Measurements from ENCODE around the gene SIPA1L2.

SIPA1L2 gene, protein sequence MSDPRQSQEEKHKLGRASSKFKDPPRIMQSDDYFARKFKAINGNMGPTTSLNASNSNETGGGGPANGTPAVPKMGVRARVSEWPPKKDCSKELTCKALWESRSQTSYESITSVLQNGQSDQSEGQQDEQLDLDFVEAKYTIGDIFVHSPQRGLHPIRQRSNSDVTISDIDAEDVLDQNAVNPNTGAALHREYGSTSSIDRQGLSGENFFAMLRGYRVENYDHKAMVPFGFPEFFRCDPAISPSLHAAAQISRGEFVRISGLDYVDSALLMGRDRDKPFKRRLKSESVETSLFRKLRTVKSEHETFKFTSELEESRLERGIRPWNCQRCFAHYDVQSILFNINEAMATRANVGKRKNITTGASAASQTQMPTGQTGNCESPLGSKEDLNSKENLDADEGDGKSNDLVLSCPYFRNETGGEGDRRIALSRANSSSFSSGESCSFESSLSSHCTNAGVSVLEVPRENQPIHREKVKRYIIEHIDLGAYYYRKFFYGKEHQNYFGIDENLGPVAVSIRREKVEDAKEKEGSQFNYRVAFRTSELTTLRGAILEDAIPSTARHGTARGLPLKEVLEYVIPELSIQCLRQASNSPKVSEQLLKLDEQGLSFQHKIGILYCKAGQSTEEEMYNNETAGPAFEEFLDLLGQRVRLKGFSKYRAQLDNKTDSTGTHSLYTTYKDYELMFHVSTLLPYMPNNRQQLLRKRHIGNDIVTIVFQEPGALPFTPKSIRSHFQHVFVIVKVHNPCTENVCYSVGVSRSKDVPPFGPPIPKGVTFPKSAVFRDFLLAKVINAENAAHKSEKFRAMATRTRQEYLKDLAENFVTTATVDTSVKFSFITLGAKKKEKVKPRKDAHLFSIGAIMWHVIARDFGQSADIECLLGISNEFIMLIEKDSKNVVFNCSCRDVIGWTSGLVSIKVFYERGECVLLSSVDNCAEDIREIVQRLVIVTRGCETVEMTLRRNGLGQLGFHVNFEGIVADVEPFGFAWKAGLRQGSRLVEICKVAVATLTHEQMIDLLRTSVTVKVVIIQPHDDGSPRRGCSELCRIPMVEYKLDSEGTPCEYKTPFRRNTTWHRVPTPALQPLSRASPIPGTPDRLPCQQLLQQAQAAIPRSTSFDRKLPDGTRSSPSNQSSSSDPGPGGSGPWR (N-terminal part only)

DNA sequence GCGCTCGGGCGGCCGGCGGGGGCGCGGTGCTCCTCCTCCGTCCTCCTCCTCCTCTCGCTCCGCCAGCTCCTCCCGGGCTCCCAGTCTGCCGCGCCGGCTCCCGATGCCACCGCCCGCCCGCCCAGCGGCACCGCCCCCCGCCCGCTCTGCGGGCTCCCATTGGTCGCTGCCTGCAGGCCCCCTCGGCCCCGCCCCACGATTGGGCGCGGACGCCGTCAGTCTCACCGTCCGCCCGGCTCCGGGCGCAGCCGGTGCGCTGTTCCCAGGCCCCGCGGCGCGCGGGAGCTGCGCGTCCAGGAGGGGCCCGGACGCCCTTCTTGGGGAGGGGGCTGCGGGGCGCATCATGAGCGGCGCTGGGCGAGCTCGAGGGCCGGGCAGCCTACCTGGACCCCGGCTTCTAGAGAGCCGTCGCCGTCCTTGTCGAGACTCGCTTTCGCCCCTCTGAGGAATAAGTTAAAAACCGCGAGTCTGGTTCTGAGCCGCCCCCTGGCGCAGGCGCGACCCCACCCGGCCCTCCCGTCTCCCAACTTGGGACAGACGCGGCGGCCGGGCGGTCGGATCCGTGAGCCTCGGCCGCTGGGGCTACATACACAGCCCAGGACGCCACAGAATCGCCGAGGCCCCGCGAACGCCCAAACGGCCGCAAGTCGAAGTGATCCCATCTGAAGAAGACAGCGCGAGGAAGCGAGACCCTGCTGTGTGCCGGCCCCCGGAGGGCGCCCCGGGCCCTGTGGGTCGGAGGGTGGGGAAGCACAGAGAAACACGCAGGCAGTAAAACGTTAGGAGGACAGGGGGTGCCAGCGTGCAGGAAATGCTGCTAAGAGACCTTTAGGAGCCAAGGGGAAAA is at the start of gene SIPA1L2:
Gene SIPA1L2, minus strand, starts transcription at position 87 of the 847 bp plus-strand sequence. CDS start 114,794 bp downstream, outside the sequence.
- FAIRE-seq (no peak), DNase-seq (ENCODE audit: low spot score) (no peak)

DNA sequence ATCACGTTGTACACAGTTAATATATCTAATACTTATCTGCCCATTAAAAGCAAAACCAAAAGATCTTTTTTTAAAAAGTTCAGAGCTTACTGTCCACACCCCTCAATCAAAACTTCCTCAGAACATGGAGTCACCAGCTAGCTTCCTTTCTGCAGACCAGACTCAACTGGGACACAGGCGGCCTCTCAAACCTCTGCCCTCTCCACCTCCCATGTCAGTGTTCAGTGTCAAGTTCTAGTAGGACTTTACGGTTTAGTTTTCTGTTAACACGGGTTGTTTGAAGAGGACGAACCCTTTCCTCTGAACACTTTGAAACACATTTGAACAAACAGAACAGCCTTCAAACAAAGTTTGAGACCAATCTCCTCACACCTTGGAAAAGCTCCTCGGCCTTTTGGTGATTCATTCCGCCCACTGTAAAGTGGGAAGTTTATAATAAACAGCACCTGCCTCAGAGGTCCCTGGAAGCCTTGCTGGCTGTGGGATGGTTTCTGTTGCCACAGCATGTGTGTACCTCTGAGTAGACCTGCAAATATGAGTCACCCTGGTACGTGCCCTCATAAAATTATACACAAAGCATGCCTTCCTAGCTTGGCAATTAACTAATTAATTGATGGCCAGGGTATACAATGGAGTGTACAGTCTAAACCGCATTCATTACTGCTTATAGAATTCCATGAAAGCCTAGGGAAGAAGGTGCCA is 48.4 kb upstream of the SIPA1L2 start:
- peak; percentile 70 for DNase-seq (ENCODE audit: low spot score)

DNA sequence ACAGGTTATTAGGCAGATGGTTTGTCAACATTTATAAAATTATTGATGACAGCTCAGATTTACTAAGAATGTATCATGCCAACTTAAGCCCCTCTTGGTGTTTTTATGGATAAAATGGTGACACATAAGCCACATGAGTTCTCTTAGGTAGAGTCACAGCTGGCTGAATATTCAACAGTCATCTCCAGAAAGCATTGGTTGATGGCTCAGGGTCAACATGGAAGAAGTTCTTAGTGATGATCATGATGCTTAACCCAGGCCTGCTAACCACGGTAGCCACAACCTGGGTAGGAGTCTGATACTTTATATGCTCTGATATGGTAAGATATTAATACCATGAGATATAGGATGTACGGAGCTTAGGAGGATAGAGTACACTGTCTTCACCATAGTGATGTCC is 46.4 kb upstream of the SIPA1L2 start:
- DNase-seq (ENCODE audit: low spot score) (no peak), FAIRE-seq (no peak)

More for the DNA sequence above, 48.4 kb upstream of the SIPA1L2 start:
- no peak for FAIRE-seq

DNA sequence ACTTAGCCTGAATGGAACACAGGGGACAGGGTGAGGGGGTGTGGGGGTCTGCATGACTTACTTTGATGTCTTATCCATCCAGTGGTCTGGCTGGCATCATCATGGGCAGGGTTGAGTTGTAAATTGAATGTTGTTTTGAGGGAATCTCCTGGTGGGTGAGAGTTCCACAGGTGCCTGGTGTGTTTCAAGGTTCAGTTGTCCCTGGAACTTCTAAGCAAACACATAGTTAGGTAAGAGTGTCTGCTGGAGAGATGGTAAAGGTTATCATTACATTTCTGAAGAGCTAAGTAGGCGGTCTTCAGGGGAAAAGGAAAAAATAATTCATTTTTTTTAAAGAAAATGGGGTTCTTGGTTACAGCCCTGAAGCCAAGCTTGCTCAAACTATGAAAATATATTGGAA is 46.0 kb upstream of the SIPA1L2 start:
- no peak for FAIRE-seq

DNA sequence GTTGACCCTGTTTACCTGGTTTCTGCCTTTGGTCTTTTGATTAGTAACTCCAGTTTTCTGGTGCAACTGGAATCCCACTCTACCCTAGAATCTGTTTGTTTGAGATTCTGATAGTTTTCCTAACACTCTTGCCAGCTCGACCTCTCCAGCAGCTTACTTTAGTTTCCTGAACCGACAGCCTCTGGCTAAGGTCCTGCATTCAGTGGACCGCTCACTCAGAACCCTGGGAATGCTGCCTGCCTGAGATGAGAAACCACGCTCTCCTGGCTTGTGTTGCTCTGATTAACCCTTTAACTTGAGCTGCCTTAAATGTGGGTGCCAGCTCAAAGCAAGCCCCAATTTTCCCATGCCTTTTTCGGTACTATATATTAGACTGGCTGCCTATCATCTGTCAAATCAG is 45.3 kb upstream of the SIPA1L2 start:
- FAIRE-seq (no peak), DNase-seq (ENCODE audit: low spot score) (no peak)

More for the DNA sequence above, 46.0 kb upstream of the SIPA1L2 start:
- no peak for DNase-seq (ENCODE audit: low spot score)

DNA sequence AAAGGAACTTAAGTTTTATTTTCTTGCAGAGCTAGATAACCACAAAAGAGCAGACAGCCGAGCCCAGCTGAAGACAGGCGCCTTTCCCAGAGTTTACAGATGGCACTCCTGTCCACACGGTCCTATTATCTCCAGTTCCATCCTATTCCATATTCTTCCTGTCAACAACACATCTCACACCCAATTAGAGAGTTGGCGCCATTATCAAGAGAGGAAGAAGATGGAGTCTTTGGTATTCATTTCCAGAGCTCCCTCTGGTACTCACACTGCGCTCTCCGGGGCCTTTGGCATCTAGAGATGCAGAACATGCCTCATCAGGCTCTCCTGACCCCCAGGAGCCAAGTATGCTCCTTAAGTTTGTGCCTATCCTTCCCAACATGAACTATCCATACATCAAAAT is 43.3 kb upstream of the SIPA1L2 start:
- FAIRE-seq (no peak), DNase-seq (ENCODE audit: low spot score) (no peak)

DNA sequence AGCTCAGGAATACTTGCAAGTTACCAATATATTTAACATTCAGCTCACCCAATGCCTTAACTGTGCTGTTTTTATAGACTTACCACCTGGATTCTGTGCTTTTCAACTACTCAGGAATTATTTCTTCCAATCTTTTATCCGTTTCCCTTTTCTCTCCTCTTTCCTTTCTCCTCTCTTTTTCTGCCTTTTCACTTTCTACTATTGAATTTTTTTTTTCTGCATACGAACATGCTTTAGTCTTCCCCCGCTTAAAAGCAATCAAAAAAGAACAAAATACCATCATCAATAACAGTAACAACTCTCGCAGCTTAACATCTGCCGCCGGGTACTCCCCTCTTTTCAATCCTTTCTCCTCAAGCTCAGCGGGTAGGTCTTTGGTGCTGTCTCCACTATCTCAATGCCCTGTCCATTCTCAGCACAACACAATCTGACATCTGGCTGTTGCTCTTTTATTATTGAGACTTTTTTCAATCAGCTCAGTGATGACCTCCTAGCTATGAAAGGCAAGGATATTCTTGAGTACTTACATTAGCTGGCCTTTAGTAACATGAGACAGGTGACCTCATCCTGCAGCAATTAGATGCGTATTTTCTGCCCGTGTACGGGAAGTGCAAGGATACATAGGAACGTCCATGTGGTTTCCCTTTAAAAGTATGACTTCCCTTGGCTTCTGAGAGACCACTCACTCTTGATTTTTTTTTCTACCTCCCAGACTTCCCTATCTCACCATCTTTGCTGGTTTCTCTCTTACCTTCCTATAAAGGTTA is 40.2 kb upstream of the SIPA1L2 start:
- FAIRE-seq, result no peak
- DNase-seq (ENCODE audit: low spot score), result peak; percentile 50

DNA sequence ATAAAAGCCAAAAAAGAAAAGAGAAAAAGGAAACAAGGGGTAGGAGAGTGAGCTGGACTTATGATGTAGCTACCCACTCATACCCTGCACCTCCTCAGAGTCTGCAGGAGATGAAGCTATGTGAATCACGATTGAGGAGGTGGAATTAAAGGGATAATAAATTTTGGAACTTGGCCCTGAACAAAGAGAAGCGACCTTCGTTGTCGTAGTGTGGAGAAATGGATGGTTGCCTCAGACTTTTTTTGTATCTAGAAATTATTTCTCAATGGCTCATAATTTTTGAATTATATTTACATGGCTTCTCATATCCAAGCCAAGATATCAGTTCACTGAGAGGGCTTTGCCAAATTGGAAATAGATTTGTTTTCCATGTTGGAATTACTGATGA is 37.8 kb upstream of the SIPA1L2 start:
- FAIRE-seq (no peak), DNase-seq (ENCODE audit: low spot score) (no peak)

DNA sequence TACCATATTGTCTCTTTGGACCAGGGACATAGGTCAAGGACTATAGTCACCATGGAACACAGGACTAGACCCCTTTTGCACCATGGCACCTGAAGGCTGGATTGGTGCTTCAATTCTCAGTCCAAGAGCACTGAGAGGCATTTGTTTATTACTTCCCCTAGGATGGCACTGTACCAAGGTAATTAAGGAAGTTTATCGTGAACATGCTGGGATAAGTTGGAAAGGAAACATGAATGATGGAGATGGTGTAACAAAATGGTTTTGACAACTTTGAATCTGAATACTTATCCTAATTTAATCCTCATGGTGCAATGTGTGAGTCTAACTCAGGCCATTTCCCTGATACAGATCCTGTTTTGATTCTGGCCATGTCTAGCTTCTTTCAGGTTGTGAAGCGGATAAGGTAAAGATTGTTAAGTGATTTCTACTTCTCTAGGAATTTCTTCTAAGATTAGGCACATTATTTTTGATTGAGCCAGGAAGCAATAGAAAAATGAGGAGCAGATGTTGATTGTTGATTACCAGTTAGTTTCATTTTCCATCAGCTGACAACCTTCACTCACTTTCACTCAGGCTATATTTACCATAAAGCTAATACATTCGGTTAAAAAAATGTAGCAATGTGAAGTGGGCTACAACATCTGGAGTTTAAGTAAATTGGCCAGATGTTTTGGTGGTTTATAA is 37.3 kb upstream of the SIPA1L2 start:
- no peak for DNase-seq (ENCODE audit: low spot score)

DNA sequence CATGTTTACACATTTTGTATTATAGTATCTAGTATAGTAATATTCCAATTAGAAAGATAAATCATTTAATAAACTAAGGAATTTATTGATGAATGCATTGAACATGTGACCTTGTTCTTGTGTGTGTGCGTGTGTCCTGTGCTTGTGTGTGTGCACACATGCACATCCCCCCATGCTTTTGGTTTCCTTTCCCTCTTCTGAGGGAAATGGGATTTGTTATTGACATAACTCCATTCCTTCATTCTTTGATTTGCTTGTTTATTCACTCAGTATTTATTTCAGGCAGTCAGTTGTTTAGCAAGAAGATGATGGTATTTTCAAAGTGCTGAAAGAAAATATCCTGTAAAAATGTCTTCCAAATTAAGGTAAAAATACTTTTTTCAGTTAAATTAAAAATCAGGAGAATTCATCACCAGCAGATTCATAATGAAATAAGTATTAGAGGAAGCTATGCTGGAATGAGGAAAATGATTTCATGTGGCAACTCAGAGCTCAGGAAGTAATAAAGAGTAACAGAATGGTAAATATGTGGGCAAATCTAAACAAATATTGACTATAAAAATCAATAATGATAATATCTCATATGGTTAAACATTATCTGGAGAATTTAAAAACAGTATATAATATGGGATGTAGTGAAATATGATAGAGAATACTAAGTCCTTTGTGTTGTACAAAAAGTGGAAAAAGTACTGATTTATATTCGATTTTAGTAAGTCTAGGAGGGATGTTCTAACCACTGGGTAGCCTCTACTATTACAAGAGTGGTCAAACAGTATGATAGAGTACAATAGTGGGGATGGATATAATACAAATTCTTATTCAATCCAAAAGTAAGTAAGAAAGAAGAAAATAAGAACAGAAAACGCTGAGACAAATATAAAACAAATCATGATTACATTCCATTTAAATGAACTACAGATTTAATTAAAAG is 35.2 kb upstream of the SIPA1L2 start:
- no peak for FAIRE-seq

More for the DNA sequence above, 37.3 kb upstream of the SIPA1L2 start:
- no peak for FAIRE-seq

DNA sequence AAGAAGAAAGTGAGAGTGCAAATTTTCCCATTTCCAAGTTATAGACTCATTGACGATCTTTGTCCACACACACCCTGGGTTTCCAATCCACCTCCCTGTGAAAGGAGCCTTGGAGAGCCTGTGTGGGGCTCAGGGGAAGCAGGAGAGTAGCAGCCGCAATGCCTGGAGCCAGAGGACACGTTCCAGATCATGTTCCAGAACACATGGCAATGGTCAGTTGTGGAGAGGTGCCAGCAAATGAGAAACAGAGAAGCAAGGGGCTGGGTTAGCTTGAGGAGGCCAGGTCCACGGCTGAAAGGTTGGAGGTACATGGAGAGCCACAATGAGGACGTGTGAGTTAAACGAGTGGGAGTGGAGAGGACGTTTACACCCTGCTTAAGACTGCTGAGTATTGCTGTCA is 33.0 kb upstream of the SIPA1L2 start:
- DNase-seq (ENCODE audit: low spot score) (no peak), FAIRE-seq (no peak)

More for the DNA sequence above, 35.2 kb upstream of the SIPA1L2 start:
- DNase-seq (ENCODE audit: low spot score), result no peak

DNA sequence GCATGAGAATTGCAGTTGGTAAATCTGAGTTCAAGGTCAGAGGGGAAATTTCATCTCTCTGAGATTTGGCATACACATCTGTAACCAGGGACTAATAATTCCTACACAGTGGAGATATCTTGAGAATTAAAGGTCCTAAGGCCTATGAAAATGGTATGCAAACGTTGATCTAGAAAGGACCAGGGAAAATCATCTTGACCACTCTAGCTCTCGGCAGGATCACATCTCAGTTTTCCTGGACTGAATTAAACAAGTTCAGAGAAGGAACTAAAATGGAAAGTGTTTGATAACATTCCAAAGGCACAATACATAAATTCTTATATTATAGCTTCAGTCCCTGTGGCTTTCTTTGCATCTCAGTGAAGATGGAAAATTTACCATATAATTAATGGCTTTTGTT is 28.5 kb upstream of the SIPA1L2 start:
- DNase-seq (ENCODE audit: low spot score) (no peak), FAIRE-seq (no peak)

DNA sequence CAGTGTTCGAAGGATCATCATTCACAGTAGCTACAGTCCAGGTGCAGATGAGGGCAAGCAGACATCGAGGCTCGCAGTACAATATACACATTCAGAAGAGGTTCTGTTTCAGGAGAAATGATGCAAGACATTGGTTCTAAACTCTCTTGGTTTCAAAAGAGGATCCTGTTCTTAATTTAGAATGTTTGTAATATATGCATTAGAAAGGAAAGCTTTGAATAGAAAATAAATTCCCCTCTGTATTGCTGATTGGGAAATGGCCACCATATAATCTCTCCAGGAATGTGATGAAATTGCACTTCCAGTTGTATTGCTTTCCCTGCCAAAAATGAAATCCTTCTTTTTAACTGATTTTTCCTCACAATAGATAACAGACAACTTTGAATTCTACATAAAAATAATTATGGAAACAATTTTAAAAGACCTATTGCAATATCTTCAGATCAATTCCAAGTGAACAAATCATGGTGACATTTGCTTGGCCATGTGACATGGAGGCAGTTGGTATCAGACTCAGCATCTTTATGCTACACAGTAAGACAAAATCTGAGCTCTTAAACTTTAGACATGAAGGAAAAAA is 27.6 kb upstream of the SIPA1L2 start:
- FAIRE-seq, result no peak
- DNase-seq (ENCODE audit: low spot score), result no peak

DNA sequence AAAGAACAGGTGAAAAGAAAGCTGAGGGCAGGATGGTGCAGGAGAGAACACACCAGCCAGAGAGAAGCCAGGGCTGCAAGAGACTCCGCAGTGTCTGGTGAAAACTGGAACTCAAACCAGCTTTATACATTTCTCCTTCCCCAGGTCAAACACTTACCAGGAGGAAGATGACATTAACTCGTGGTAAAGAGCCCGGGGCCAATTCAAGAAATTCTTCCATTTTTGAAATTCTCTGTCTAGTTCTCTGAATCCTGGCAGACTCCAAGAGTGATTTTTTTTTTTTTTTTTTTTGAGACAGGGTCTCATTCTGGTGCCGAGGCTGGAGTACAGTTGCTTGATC is 25.8 kb upstream of the SIPA1L2 start:
- FAIRE-seq (no peak), DNase-seq (ENCODE audit: low spot score) (no peak)

DNA sequence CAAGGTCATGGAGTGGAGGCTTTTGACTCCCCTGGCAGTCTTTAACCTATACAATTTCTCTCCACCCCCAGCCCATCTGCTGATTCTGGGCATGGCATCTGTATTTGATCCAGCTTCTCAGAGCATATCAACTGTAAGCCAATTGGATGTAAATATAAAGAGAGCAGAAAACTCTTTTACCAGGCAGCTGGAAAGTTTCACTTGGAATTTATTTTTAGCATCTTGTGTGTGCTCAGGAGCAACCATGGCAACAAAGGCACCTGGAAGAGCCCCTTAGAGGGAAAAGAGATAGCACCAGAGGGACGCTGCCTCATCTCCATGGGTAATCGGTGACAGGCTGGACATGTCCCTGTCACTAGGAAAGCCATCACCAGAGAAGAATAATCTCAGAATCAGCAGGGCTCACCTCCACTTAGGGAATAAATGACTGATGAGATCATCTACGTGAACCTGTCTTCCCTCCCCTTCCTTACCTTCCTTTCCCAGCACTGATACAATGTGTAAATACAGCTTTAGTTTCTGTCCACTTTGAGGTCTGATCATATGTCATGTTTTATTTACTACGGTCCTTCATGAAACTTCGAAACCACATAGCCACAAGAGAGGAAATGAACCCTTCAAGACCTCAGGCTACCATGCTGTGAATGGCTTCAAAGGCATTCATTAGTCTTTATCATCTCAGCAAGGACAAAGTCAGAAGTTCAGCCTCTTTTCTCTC is 25.3 kb upstream of the SIPA1L2 start:
- no peak for DNase-seq (ENCODE audit: low spot score)

DNA sequence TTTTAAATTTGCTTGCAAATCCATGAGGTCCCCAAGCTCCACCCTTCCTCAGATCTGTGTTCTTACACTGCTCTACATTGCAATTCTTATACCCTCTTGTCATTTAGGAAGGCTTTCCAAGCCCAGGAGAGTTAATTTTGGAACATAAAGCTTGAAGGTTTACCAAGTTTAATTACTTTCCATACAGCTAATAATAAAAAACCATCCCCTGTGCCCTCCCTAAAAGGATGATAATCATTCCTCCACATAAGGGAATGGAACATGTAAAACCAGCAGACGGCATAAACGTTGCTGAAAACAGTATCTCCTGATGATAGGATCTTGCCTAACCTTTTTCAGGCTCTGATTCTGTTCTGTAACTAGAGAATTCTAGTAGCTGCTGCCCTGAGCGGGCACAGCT is 23.9 kb upstream of the SIPA1L2 start:
- DNase-seq (ENCODE audit: low spot score) (no peak), FAIRE-seq (no peak)

More for the DNA sequence above, 25.3 kb upstream of the SIPA1L2 start:
- no peak for FAIRE-seq

DNA sequence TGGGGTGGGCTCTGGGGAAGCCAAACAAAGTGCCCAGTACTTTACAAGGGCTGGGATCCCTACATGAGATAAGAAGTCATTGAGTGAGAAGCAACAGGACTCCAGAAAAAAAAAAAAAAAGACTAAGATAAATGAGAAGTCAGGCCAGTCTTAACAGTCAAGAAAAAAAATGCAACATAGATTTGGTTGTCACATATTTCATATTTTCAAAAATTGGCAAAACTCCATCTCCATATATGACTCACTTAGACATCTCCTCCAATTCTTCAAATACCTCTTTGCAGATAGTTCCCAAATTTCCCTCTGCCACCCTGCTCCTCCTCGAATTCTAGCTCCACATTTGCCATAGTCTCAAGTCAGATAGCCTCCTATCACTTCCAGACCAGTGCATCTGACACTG is 20.9 kb upstream of the SIPA1L2 start:
- FAIRE-seq (no peak), DNase-seq (ENCODE audit: low spot score) (no peak)

Measured in urothelium cell line (cell line).